IMR-90 (cell line): ENCODE results near the gene PDZD2. TPM values are rescaled to one million over a fixed set of nuclear protein-coding genes. Genes with fewer than 3 reads are reported as not detected.

Experiments used
- ATAC-seq: fragments of 200-7000 bp; cut with Tn5 transposase; 2 replicates; pipeline ENCODE4 v1.9.1; 2020; ENCODE audit warnings: low read depth, mild to moderate bottlenecking, moderate library complexity
- BruUV-seq: library from RNA; stranded (reverse); fragments of 400-500 nt; replicated peaks from 2 replicates; lab custom pipeline; 2021; lab: Mats Ljungman, UMichigan
- CTCF ChIA-PET: fragments of 300-600 bp; formaldehyde crosslinking; extraction: SDS; loops from one replicate; lab custom pipeline; 2021; ENCODE audit warnings: antibody characterized with exemption; lab: Yijun Ruan, JAX
- POLR2A ChIA-PET: fragments of 300-600 bp; sonication (Branson Sonifier 250); formaldehyde crosslinking; loops from one replicate; lab custom pipeline; 2022; ENCODE audit warnings: antibody characterized with exemption; ENCODE audit not compliant: unreplicated experiment; lab: Charles Lee
- DNase-seq: peaks from one replicate; pipeline ENCODE4 v3.0.0; 2013
- H2AFZ ChIP-seq: replicated peaks from 2 replicates; pipeline ENCODE3; 2013; ENCODE audit warnings: low read length, mild to moderate bottlenecking; ENCODE audit not compliant: poor library complexity
- H2AK5ac ChIP-seq: 2 replicates; pipeline ENCODE4 v1.6.1; 2013; ENCODE audit warnings: low read depth, low read length, inconsistent platforms
- H2AK9ac ChIP-seq: replicated peaks from 2 replicates; pipeline ENCODE3; 2013; ENCODE audit warnings: mild to moderate bottlenecking, low read depth, low read length, moderate library complexity; ENCODE audit not compliant: poor library complexity
- H2BK120ac ChIP-seq: 2 replicates; pipeline ENCODE4 v1.6.1; 2013; ENCODE audit warnings: low read depth, low read length, inconsistent platforms
- H2BK15ac ChIP-seq: 3 replicates; pipeline ENCODE4 v1.6.1; 2013; ENCODE audit warnings: low read depth, low read length, inconsistent platforms
- H2BK20ac ChIP-seq: 2 replicates; pipeline ENCODE4 v1.6.1; 2013; ENCODE audit warnings: low read depth, mild to moderate bottlenecking, inconsistent platforms, low read length, moderate library complexity
- H2BK5ac ChIP-seq: 2 replicates; pipeline ENCODE4 v1.6.1; 2013; ENCODE audit warnings: mild to moderate bottlenecking, low read depth, low read length, inconsistent platforms; ENCODE audit not compliant: poor library complexity, severe bottlenecking
- H3K14ac ChIP-seq: replicated peaks from 2 replicates; pipeline ENCODE4 v1.6.1; 2013; ENCODE audit warnings: low read depth, low read length, inconsistent platforms
- H3K18ac ChIP-seq: 2 replicates; pipeline ENCODE4 v1.6.1; 2013; ENCODE audit warnings: low read depth, low read length, control low read depth
- H3K23ac ChIP-seq: 2 replicates; pipeline ENCODE4 v1.6.1; 2013; ENCODE audit warnings: low read depth, low read length, inconsistent platforms
- H3K27ac ChIP-seq: 2 replicates; pipeline ENCODE4 v1.5.1; 2013; ENCODE audit warnings: mild to moderate bottlenecking, control low read depth, low read length; ENCODE audit not compliant: insufficient read depth
- H3K27me3 ChIP-seq: 2 replicates; pipeline ENCODE4 v1.6.1; 2013; ENCODE audit warnings: low read length; ENCODE audit not compliant: control insufficient read depth, insufficient read depth
- H3K36me3 ChIP-seq: 2 replicates; pipeline ENCODE4 v1.6.1; 2013; ENCODE audit warnings: low read length, mixed read lengths; ENCODE audit not compliant: control insufficient read depth, insufficient read depth
- H3K4ac ChIP-seq: 2 replicates; pipeline ENCODE4 v1.6.1; 2013; ENCODE audit warnings: low read depth, low read length, inconsistent platforms
- H3K4me1 ChIP-seq: 2 replicates; pipeline ENCODE4 v1.6.1; 2013; ENCODE audit warnings: low read length, mixed read lengths; ENCODE audit not compliant: control insufficient read depth, insufficient read depth
- H3K4me2 ChIP-seq: 2 replicates; pipeline ENCODE4 v1.6.1; 2013; ENCODE audit warnings: low read depth, mild to moderate bottlenecking, control low read depth, low read length, moderate library complexity
- H3K4me3 ChIP-seq: 2 replicates; pipeline ENCODE4 v1.5.1; 2013; ENCODE audit warnings: low read depth, mild to moderate bottlenecking, control low read depth, low read length, moderate library complexity; ENCODE audit not compliant: insufficient read depth
- H3K56ac ChIP-seq: 2 replicates; pipeline ENCODE4 v1.6.1; 2013; ENCODE audit warnings: low read length, inconsistent platforms; ENCODE audit not compliant: insufficient read depth; ENCODE audit errors: extremely low read depth
- H3K79me1 ChIP-seq, 2 experiments: 2 replicates each; pipeline ENCODE4 v1.6.1; 2013; ENCODE audit warnings: low read length in 2 of 2, inconsistent platforms in 1 of 2, low read depth in 1 of 2
- H3K9ac ChIP-seq: 2 replicates; pipeline ENCODE4 v1.6.1; 2013; ENCODE audit warnings: low read depth, low read length, control low read depth
- H3K9me1 ChIP-seq: 2 replicates; pipeline ENCODE4 v1.6.1; 2013; ENCODE audit warnings: low read length, inconsistent platforms; ENCODE audit not compliant: insufficient read depth
- H3K9me3 ChIP-seq: 2 replicates; pipeline ENCODE4 v1.6.1; 2013; ENCODE audit warnings: low read length; ENCODE audit not compliant: control insufficient read depth, insufficient read depth
- H4K20me1 ChIP-seq: 2 replicates; pipeline ENCODE4 v1.6.1; 2013; ENCODE audit warnings: low read length, inconsistent platforms; ENCODE audit not compliant: insufficient read depth
- H4K5ac ChIP-seq: 2 replicates; pipeline ENCODE4 v1.6.1; 2013; ENCODE audit warnings: mild to moderate bottlenecking, low read depth, low read length, control low read depth
- H4K8ac ChIP-seq, 2 experiments: 2 replicates each; pipeline ENCODE4 v1.6.1; 2013; ENCODE audit warnings: low read depth in 2 of 2, low read length in 2 of 2, control low read depth in 1 of 2, inconsistent platforms in 1 of 2
- H4K91ac ChIP-seq: 2 replicates; pipeline ENCODE4 v1.6.1; 2013; ENCODE audit warnings: low read depth, low read length, inconsistent platforms; ENCODE audit not compliant: insufficient read depth
- CHD1 ChIP-seq: IDR thresholded peaks from 2 replicates; pipeline ENCODE4 v1.6.1; 2012; ENCODE audit warnings: low read depth, low read length, improper control_type of control experiment
- FOS ChIP-seq: fragments of 150-350 bp; IDR thresholded peaks from 2 replicates; pipeline ENCODE4 v1.6.1; 2016; ENCODE audit warnings: low read depth, low read length
- POLR2A ChIP-seq: IDR thresholded peaks from 2 replicates; pipeline ENCODE4 v1.6.1; 2012; ENCODE audit warnings: mild to moderate bottlenecking, low read depth, low read length
- RAD21 ChIP-seq: IDR thresholded peaks from 2 replicates; pipeline ENCODE4 v1.6.1; 2012; ENCODE audit warnings: low read length, improper control_type of control experiment
- RFX5 ChIP-seq: IDR thresholded peaks from 2 replicates; pipeline ENCODE4 v1.8.0; 2012; ENCODE audit warnings: low read depth, mild to moderate bottlenecking, low read length, moderate library complexity
- SMC3 ChIP-seq: fragments of 150-350 bp; IDR thresholded peaks from 2 replicates; pipeline ENCODE4 v1.6.1; 2016; ENCODE audit warnings: low read depth, mild to moderate bottlenecking, antibody characterized with exemption, low read length, moderate library complexity
- WGBS, 2 experiments: methylation state at CpG; one replicate each; pipeline versions ENCODE4 v1.1.5 to v1.1.7; 2013; ENCODE audit warnings: missing lambda C conversion rate in 2 of 2; ENCODE audit not compliant: insufficient read length in 1 of 2; ENCODE audit errors: extremely low coverage in 2 of 2; 5-methylcytosine and 5-hydroxymethylcytosine counted together
- dilution Hi-C: fragments of 300-500 bp; cut with HindIII; formaldehyde crosslinking; loops from one replicate; pipeline ENCODE4 v1.14.3; 2018; ENCODE audit warnings: low sequenced_read_pairs; ENCODE audit not compliant: unreplicated experiment
- in situ Hi-C: fragments of 300-500 bp; cut with MboI; formaldehyde crosslinking; loops from 3 replicates; pipeline ENCODE4 v1.14.3; 2019; ENCODE audit warnings: low sequenced_read_pairs, inconsistent platforms, mixed read lengths
- intact Hi-C: fragments of 100-400 bp; cut with micrococcal nuclease; formaldehyde crosslinking; loops from 2 replicates; pipeline ENCODE4 v1.10.0; 2022
- polyA plus RNA-seq, 3 experiments: library from polyadenylated mRNA; depleted of rRNA; stranded (reverse); fragments of >200 nt; gene quantifications; 2 replicates each; pipeline ENCODE4 v1.2.3, GENCODE V29; 2012; ENCODE audit warnings: low replicate concordance in 1 of 3
- total RNA-seq: library from RNA; depleted of rRNA; stranded (reverse); fragments of >200 nt; gene quantifications from 2 replicates; pipeline ENCODE4 v1.2.3, GENCODE V29; 2012
- TF ChIP-seq, protein P1 (sequence below): fragments of 150-350 bp; IDR thresholded peaks from 2 replicates; pipeline ENCODE4 v1.6.1; 2016; ENCODE audit warnings: low read depth, mild to moderate bottlenecking, low read length, moderate library complexity, borderline replicate concordance

PDZD2 gene
- total and polyA plus RNA-seq, 2 of the 4 experiments (the other 2 are of a cell fraction) = under 0.01 to 0.02 TPM

- no peak overlapping the region for H3K23ac ChIP-seq
- H4K91ac ChIP-seq = no peak overlapping the region
- H3K4me1 ChIP-seq = no peaks in the 10 kb centered on the region
- H3K27ac ChIP-seq = no peak overlapping the region
- no peak overlapping the region for H3K9ac ChIP-seq
- no peak overlapping the region for H4K8ac ChIP-seq
- TF ChIP-seq SMC3 (no peak), RFX5 (no peak), POLR2A (no peak), FOS (no peak), CHD1 (no peak), RAD21 (no peak)
- TF ChIP-seq, protein P1, sequence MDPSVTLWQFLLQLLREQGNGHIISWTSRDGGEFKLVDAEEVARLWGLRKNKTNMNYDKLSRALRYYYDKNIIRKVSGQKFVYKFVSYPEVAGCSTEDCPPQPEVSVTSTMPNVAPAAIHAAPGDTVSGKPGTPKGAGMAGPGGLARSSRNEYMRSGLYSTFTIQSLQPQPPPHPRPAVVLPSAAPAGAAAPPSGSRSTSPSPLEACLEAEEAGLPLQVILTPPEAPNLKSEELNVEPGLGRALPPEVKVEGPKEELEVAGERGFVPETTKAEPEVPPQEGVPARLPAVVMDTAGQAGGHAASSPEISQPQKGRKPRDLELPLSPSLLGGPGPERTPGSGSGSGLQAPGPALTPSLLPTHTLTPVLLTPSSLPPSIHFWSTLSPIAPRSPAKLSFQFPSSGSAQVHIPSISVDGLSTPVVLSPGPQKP = no peak
- in situ Hi-C loops (no loop called here), intact Hi-C loops (no loop called here), dilution Hi-C loops (no loop called here)
- H2BK15ac ChIP-seq = no peak overlapping the region
- H2AFZ ChIP-seq = no peak overlapping the region
- BruUV-seq = no TSS peak
- H3K14ac ChIP-seq = no peak overlapping the region
- no peak overlapping the region for H3K4ac ChIP-seq
- no peaks in the 10 kb centered on the region for H3K9me1 ChIP-seq
- H2AK5ac ChIP-seq = no peak overlapping the region
- H2BK20ac ChIP-seq = no peak overlapping the region
- no peak overlapping the region for H3K4me3 ChIP-seq
- H3K9me3 ChIP-seq = no peaks in the 10 kb centered on the region
- no peaks in the 10 kb centered on the region for H3K79me1 ChIP-seq
- POLR2A ChIA-PET = no interaction called here
- H3K36me3 ChIP-seq = no peaks in the 10 kb centered on the region
- 75% methylated on average over 5 of the region's 10 CpGs; no CpG with 5 or more reads in 1 of the 2 experiments for WGBS, 2 experiments
- DNase-seq (no peak), ATAC-seq (no peak)
- no peaks in the 10 kb centered on the region for H4K20me1 ChIP-seq
- H3K18ac ChIP-seq = no peak overlapping the region
- no peaks in the 10 kb centered on the region; the same call in 1 of the 2 replicates for H3K27me3 ChIP-seq
- H3K4me2 ChIP-seq = no peak overlapping the region
- no peak overlapping the region for H2AK9ac ChIP-seq
- no peak overlapping the region for H2BK5ac ChIP-seq
- CTCF ChIA-PET = no interaction called here
- H2BK120ac ChIP-seq = no peak overlapping the region
- no peak overlapping the region for H4K5ac ChIP-seq
- no peak overlapping the region for H3K56ac ChIP-seq
Observed at GRCh38 chr5:31711935-31712592, 73.1 kb downstream of the PDZD2 start.
